GM19099 (cell line): ENCODE results near the gene CDC42BPA.

Experiments
- POLR2A ChIP-seq: IDR thresholded peaks from 3 replicates; pipeline ENCODE4 v1.6.1; 2011; ENCODE audit warnings: low read depth; ENCODE audit not compliant: insufficient read length; ENCODE audit errors: extremely low read depth

CDC42BPA gene

DNA sequence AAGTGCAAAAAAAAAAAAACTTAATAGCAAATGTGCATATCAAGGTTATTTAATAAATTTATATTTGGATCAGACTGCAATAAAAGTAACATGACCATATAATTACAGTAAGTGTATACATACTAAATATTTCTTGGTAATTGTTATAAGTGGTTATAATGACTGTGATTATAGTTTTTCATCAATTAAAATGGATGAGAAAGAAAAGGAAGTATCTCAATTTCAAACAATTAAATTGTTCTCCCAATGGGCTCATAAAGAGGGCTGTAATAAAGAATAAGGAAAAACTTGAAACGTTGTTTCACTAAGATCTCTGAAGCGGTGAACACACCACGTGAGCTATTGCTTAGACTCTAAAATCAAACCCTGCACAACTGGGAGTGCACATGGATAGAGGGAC, 104.1 kb downstream of the CDC42BPA start:
- no peak for TF ChIP-seq POLR2A

DNA sequence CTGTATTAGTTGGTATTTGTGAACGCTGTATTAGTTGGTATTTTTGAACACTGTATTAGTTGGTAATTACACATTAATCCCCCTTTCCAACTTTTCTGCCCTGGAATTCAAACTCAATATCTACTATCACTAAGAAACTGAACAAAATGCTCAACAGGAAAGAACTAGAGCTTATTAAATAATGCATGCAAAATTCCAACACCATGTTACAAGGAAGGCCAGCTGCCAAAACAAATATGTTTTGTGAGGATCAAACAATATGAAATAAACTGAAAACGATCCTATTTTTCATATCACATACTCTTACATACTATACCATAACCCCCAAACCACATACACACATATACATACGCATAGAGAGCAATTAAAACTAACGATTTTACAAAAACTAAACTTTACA, 104.9 kb downstream of the CDC42BPA start:
- no peak for TF ChIP-seq POLR2A

DNA sequence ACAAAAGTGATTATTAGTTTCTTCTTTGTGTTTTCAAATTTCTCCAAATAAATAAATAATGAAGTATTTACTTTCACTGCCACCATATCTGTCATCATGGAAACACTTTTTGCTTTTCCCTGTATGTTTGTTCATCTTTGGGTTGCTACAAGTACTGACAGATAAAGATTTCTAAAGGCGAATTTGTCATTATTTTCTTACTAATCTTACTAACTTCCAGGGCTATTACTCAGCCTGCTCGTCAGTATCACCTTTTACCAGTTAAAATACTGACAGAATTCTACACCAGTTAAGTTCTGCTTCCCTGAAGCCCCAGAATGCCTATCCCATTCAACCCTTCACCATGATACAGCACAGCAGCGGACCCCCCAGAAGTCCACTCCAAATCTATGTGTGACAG, 106.1 kb downstream of the CDC42BPA start:
- TF ChIP-seq POLR2A = no peak

DNA sequence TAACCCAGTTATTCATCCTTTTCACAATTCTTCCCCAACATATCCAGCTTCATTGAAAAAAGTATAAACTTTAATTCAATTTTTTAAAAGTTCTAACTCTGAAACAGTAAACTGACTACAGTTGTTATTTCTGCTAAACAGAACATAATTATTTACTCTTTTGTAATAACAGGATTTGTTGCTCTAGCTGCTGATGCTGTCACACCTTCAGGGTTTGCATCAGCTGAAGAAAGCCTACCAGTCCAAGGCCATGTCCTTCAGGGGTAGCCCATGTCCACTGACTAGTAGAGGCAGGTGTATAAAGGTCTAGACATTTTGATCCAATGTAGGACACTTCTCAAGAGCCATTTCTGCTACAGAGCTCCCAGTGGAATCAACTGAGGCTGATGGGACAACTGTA, 107.7 kb downstream of the CDC42BPA start:
- no peak for TF ChIP-seq POLR2A

DNA sequence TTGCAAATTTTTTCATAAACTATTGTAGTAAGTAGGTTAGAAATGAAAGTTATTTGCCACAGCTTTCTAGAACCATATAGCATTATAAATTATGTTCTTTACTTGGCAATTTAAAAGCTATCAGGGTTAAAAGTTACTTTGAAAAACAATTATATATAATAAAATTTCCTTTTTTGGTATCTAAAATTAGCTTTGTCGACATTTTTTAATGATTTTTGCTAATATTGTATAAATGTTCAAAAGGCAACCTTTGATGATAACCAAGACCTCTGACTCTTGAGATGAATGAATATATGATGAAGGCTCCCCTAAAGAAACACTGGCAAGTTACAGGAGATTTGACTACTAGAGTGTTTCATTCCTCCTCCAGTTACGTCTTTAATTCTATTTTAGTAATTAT, 121.2 kb downstream of the CDC42BPA start:
- TF ChIP-seq POLR2A = no peak

DNA sequence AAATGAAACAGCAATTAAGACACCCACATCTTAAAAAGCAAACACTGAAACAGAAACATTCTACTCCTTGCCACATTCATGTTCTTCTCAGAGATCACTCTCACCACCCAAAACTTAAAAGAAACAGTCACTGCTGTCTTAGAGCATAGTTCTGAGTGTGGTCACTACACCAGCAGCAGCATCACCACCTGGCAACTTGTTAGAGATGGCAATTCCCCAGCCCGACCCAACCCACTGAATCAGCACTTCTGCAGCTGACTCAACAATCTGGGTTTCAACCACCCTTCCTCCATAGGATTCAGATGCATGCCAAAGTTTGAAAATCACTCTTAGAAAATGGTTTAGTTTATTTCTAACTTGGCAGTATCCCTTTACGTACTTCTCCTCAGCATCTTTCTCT, 126.1 kb downstream of the CDC42BPA start:
- TF ChIP-seq POLR2A = no peak

DNA sequence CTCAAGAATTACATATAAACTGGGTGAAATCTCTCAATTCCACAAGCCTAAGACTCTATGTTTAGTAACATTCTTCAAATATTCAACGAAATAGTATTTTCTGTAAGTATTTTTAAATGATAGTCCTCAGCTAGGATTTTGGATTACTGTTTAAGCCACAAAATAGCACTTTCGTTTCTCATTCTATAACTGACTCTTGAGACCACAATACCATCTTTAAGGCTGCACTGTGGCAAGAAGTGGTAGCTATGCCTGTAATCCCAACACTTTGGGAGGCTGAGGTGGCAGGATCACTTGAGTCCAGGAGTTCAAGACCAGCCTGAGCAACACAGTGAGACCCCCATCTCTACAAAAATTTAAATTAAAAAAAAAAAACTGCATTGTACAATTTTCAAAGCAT, 126.7 kb downstream of the CDC42BPA start:
- no peak for TF ChIP-seq POLR2A

DNA sequence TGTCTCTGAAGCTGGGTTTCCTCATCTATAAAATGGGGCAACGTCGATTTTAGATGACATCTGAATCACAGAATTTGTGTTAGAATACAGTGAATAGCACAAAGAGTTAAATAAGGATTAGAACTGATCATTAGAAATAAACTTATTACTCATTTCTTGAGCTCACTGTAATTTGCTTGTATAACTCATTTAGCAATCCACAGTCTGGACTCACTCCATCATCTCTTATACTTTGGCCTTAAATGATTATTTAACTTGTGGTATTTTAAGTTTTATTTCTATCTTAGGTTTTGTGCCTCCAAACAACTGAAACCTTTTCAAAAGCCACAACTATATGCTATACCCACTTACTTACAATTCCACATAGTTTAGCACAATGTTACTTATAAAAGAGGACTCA, 128.0 kb downstream of the CDC42BPA start:
- no peak for TF ChIP-seq POLR2A

DNA sequence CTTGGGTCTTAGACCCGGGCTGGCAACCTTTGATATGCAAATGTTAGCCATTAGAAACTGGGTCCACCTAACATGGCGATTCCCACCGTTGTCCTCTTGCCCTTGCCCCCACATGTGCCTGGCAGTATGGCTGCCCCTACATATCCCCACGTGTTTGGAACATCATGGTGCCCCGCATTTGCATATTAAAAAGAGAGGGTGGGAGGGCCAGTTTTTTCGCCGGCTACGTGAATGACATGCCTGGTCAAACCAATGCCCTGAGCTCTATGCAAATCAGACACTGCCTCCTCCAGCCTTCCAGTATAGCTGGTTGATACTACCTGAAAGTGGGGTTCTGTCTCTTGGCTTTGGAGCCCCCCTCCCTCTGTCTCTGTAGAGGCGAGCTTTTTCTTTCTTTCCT, 133.0 kb downstream of the CDC42BPA start:
- TF ChIP-seq POLR2A = no peak

DNA sequence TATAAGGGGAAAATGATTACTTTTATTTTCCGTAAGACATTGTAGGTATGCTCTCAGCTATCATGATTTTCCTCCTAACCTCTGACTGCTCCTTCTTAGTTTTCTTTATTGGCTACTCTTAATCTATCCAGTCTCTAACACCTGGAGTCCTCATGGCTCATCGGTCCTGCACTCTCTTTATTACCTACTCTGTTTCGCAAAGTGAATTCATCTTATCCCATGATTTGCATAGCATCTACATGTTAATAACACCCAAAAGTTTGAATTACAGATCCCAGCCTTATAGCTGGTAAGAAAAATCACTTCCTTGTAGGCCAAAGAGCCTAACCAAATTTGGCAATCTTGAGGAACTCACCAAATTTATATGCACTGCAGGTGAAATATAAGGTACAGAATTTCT, 136.3 kb downstream of the CDC42BPA start:
- no peak for TF ChIP-seq POLR2A

DNA sequence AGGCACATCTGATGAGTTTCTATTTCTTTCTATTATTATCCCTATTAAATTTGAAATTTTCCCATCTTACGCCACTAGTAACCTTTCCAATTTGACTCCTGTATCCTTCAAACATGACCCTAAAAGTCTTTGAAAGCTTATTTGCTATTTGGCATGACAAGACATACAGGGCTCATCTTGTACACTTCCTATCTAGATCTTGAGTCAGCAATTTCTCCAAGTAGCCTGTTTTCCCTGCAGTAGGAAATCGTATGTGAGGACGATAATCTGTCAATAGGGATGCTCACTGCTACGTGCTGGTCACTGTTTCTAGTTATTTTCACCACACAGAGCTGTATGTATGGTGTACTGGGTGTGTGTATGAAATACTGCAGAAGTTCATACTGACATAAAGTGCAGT, 142.7 kb downstream of the CDC42BPA start:
- TF ChIP-seq POLR2A = no peak

DNA sequence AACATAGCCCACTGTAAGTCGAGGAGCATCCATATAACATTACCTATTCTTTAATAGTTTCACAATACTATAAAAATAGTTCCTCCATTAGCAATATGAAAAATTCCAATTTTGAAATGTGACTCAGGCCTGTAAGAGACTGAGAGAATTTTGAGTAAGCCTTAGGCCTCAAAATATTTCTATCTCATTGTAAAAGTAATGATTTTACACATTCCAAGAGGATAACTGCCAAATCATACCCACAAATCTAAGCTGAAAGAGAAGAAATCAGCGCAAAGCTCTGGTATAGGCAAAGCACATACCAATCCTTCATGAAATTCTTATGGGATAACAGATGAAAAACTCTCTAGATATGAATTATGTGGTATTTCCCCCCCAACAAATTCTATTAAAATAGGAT, 144.1 kb downstream of the CDC42BPA start:
- no peak for TF ChIP-seq POLR2A

DNA sequence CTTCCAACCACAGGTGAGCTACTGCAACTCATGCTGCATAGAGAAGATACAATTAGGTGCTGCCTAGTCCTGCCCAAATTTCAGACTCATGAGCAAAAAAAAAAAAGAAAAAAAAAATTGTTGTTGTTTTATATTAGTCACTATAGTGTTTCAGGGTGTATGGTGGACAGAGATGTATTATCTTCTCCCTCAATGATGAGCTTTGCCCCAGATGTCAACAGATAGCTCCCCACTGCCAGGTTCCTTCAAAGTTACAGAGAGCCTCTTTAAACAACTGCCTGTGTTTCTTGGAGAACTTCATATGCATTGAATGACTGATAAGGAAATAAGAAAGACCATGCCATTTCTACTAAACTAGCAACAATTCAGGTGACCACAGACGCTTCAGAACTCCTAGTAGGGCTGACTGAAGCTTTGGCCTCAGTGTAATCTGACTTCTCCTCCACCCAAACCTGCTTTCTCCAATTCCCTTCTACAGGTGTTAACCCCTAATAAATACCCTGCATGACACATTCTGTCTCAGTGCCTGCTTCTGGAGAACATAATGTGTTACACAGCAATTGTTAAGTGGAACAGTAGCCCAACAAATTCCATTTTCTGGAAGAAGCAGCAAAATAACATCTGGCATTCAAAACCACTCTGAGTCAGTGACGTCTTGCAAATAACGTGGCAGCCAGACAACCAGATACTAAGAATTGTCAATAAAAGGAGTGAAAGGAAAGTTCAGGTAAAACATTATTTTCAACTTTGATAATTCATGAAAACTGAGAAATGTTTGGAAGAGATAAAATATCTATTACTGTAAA, 147.7 kb downstream of the CDC42BPA start:
- TF ChIP-seq POLR2A = no peak

DNA sequence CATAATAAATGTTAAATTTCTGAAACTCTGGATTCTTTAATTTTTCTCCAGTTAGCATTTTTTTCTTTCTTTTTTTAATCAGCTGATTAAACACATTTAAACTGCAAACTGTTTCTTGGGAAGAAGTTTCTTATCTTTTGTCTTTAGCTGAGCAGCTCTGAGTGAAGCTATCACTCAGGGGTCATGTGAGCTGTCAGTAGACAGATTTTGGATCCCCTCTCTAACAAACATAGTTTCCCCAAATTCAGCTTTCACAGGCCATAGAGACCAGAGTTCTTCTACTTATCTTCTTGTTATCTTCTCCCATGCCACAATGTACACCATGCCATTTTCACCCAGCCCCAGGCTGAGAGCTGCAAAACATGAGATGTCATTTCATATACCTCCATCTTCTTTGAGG, 148.9 kb downstream of the CDC42BPA start:
- TF ChIP-seq POLR2A = no peak

DNA sequence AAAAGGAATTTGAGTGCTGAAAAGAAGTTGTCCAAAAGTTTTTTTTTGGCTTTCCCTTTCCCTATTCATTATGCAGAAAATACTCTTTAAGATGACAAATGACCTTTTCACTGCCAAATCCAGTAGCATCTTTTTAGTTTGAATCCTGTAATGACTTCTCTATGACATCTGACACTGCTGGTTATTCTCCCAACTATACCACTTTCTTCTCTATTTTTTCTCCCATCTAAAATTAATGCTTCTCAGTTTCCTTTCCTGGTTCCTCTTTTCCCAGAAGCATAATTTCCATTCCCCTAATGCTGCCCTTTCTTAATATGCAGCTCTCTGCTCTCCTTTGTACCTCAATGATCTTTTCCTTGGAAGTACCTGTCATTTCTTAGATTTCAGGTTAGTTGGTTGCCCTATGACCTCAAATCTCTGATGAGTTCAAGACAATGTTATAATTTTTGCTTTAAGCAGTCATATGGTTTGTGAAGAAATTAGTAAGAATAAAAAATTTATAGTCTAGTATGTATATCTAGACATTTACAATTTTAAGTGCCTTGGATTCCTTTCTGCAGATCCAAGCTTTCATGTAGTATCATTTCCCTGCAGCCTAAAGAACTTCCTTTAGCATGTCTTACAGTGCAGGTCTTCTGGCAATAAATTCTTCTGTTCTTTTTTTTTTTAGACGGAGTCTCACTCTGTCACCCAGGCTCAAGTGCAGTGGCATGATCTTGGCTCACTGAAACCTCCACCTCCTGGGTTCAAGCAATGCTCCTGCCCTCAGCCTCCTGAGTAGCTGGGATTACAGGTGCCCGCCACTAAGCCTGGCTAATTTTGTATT, 150.8 kb downstream of the CDC42BPA start:
- TF ChIP-seq POLR2A = no peak

DNA sequence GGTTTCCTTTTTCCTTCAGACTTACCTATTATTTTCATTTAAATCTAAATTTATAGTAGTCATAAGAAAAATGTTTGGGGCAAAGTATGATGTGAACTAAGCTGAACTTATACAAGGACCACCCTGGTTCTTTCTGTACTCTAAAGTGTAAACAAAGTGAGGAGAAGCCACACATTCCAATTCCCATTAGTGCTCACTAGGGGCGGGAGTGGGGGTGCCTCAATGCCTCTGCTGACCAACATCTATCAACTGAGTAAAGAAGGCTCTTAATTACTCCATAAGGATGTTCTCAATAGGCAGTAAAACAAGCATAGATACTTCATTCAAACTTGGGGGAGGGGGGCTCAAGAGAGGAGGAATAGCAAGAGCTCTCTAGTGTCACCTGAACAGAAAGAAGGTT, 151.7 kb downstream of the CDC42BPA start:
- TF ChIP-seq POLR2A = no peak
